Lower leg skin (tissue), 3 donors: ENCODE results near the gene HLA-C.

ENCODE experiments used
- POLR2A ChIP-seq, 2 donors: fragments of 450-650 bp; IDR thresholded peaks; one replicate each; pipeline ENCODE4 v1.6.1; 2016 to 2017; ENCODE audit warnings: antibody characterized with exemption in 2 of 2, mild to moderate bottlenecking in 1 of 2, moderate library complexity in 1 of 2
- TF ChIP-seq, protein P1 (sequence below), 3 donors: fragments of 450-650 bp; IDR thresholded peaks; one replicate each; pipeline ENCODE4 v1.5.1; 2016; ENCODE audit warnings: antibody characterized with exemption in 3 of 3, mild to moderate bottlenecking in 3 of 3, moderate library complexity in 2 of 3

DNA sequence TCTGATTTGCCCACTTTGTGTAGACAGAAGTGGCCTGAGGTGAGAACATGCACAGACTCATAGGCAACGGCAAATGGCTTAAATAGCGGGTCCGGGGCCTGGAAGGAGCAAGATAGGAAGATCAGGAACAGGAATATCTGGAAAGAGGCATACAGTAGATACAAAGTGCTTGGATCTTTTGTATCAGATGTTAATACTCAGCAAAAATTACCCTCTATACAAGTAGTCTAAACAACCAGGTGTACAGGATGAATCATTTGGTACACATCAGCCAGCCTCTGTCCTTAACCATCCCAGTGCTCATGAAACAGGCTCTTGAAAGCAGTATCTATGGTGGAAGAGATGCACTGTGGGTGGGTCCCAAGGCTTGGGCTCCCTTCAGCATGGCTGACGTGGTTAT lies 28.9 kb upstream of the HLA-C start:
- TF ChIP-seq, protein P1, sequence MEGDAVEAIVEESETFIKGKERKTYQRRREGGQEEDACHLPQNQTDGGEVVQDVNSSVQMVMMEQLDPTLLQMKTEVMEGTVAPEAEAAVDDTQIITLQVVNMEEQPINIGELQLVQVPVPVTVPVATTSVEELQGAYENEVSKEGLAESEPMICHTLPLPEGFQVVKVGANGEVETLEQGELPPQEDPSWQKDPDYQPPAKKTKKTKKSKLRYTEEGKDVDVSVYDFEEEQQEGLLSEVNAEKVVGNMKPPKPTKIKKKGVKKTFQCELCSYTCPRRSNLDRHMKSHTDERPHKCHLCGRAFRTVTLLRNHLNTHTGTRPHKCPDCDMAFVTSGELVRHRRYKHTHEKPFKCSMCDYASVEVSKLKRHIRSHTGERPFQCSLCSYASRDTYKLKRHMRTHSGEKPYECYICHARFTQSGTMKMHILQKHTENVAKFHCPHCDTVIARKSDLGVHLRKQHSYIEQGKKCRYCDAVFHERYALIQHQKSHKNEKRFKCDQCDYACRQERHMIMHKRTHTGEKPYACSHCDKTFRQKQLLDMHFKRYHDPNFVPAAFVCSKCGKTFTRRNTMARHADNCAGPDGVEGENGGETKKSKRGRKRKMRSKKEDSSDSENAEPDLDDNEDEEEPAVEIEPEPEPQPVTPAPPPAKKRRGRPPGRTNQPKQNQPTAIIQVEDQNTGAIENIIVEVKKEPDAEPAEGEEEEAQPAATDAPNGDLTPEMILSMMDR (IDR thresholded peaks at IDR 0.05), result no peak
- TF ChIP-seq POLR2A (IDR thresholded peaks at IDR 0.05), result no peak
